Measurements from ENCODE around the gene MAPRE3. TPM values are rescaled to one million over a fixed set of nuclear protein-coding genes. Genes with fewer than 3 reads are reported as not detected.

Gene MAPRE3
- total RNA-seq, 4 donors from 2014 or later: 16.6 to 26.4 (median 19.7) TPM

DNA sequence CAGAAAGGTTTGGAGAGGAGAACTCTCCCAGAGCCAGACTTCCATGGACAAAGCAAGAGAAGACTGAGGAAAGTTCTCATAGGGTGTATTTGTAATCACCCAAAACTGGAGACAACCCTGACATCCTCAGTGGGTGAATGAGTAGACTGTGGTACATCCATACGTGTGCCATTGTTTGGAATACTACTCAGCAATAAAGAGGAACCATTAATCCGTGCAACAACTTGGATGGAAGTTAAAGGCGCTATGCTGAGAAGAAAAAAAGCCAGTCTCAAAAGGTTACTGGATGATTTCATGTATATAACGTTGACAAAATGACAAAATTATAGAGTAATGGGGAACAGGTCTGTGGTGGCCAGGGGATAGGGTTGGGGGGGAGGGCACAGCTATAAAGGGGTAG, 38.2 kb downstream of the MAPRE3 start:
- no peak overlapping the region for H3K4me3 ChIP-seq
- no peaks in the 10 kb centered on the region for H3K9me3 ChIP-seq
- H3K27me3 ChIP-seq: no peaks in the 10 kb centered on the region
- peaks cover 0 to 8% (median 0%) of the 10 kb centered on the region in 4 donors for H3K4me1 ChIP-seq
- DNase-seq (ENCODE audit: low spot score in 2 of 2): no peak
- no peaks in the 10 kb centered on the region for H3K36me3 ChIP-seq
- WGBS, 2 donors: 88 to 92% methylated on average over 4 of the region's 4 CpGs
- TF ChIP-seq EP300 (IDR thresholded peaks at IDR 0.05) (no peak), POLR2A (IDR thresholded peaks at IDR 0.05) (no peak)
- TF ChIP-seq, protein P1, sequence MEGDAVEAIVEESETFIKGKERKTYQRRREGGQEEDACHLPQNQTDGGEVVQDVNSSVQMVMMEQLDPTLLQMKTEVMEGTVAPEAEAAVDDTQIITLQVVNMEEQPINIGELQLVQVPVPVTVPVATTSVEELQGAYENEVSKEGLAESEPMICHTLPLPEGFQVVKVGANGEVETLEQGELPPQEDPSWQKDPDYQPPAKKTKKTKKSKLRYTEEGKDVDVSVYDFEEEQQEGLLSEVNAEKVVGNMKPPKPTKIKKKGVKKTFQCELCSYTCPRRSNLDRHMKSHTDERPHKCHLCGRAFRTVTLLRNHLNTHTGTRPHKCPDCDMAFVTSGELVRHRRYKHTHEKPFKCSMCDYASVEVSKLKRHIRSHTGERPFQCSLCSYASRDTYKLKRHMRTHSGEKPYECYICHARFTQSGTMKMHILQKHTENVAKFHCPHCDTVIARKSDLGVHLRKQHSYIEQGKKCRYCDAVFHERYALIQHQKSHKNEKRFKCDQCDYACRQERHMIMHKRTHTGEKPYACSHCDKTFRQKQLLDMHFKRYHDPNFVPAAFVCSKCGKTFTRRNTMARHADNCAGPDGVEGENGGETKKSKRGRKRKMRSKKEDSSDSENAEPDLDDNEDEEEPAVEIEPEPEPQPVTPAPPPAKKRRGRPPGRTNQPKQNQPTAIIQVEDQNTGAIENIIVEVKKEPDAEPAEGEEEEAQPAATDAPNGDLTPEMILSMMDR (IDR thresholded peaks at IDR 0.05): no peak
- H3K27ac ChIP-seq: no peak overlapping the region

DNA sequence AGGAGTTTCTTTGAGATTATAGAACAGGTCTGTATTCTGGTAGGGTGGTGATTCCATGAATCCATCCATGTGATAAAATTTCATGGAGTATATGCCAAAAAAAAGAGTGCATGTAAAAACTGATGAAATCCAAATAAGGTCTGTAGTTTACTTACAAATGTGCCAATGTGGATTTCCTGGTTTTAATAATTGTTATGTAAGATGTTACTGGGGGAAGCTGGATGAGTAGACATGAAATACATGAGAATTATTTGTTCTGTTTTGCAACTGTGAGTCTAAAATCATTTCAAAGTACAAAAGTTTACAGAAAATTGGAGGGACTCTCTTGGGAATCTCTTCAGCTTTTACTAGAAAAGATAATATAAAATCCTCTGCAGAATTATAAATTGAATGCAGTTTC, 38.6 kb downstream of the MAPRE3 start:
- Histone ChIP-seq H3K9me3 (no peaks in the 10 kb centered on the region), H3K27ac (no peak overlapping the region), H3K4me3 (no peak overlapping the region), H3K36me3 (no peaks in the 10 kb centered on the region), H3K27me3 (no peaks in the 10 kb centered on the region), H3K4me1 (peaks cover 0 to 8% (median 0%) of the 10 kb centered on the region in 4 donors)
- DNase-seq (ENCODE audit: low spot score in 2 of 2): no peak
- TF ChIP-seq EP300 (IDR thresholded peaks at IDR 0.05) (no peak), POLR2A (IDR thresholded peaks at IDR 0.05) (no peak)
- TF ChIP-seq, protein P1 (IDR thresholded peaks at IDR 0.05): no peak

- Histone ChIP-seq H3K9me3 (no peaks in the 10 kb centered on the region), H3K27ac (no peak overlapping the region), H3K4me3 (no peak overlapping the region), H3K4me1 (peaks cover 0 to 12% (median 0%) of the 10 kb centered on the region in 4 donors), H3K27me3 (no peaks in the 10 kb centered on the region), H3K36me3 (no peaks in the 10 kb centered on the region)
- 63 to 75% methylated on average over 2 of the region's 2 CpGs for WGBS, 2 donors
- no peak for DNase-seq (ENCODE audit: low spot score in 2 of 2)
- TF ChIP-seq EP300 (IDR thresholded peaks at IDR 0.05) (no peak), POLR2A (IDR thresholded peaks at IDR 0.05) (no peak)
- TF ChIP-seq, protein P1 (IDR thresholded peaks at IDR 0.05): no peak
Measured at GRCh38 chr2:27009716-27010115, 39.3 kb downstream of the MAPRE3 start.

DNA sequence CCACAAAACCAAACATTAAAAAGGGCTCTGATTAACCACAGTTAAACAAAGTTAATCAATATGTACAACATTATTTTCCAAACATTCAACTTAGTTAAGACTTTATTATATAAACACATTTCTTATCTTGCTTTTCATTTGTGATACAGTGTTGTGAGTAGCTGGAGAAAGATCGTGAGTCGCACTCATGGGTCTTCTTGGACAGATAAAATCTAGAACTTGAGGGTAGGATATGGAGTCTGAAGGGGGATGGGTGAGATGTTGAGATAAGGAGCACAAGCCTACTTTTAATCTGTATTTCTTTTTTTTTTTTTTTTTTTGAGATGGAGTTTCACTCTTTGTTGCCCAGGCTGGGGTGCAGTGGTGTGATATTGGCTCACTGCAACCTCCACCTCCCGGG, 39.7 kb downstream of the MAPRE3 start:
- Histone ChIP-seq H3K36me3 (no peaks in the 10 kb centered on the region), H3K9me3 (no peaks in the 10 kb centered on the region), H3K4me1 (peaks cover 0 to 16% (median 0%) of the 10 kb centered on the region in 4 donors), H3K27ac (no peak overlapping the region), H3K27me3 (no peaks in the 10 kb centered on the region), H3K4me3 (no peak overlapping the region)
- DNase-seq (ENCODE audit: low spot score in 2 of 2): no peak
- TF ChIP-seq POLR2A (IDR thresholded peaks at IDR 0.05): no peak
- TF ChIP-seq EP300 (IDR thresholded peaks at IDR 0.05): no peak
- TF ChIP-seq, protein P1 (IDR thresholded peaks at IDR 0.05): no peak
- WGBS, 2 donors: 94 to 96% methylated on average over 3 of the region's 3 CpGs

DNA sequence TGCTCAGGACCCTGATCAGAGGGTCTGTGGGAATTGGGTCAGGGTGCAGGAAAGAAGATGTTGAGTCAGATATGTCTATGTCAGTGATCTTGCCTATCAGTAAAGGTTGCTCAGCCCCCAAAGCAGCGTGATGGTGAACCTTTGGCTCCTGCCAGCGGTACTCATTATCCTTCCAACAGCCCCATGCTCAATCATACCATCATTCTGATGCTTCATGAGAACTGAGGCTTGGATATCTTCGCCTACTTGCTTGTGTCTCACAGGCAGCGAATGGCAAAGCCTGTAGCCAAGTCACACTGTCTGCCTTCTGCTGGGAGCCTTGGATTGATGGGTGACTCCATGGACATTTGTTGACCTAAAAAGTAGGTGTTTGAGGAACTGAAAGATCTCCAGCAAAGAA, 43.3 kb downstream of the MAPRE3 start:
- Histone ChIP-seq H3K4me1 (peaks cover 0 to 47% (median 10%) of the 10 kb centered on the region in 4 donors), H3K36me3 (no peaks in the 10 kb centered on the region), H3K27ac (no peak overlapping the region), H3K27me3 (no peaks in the 10 kb centered on the region), H3K9me3 (no peaks in the 10 kb centered on the region), H3K4me3 (no peak overlapping the region)
- 94 to 99% methylated on average over 4 of the region's 4 CpGs for WGBS, 2 donors
- no peak for TF ChIP-seq EP300 (IDR thresholded peaks at IDR 0.05)
- TF ChIP-seq POLR2A (IDR thresholded peaks at IDR 0.05): no peak
- TF ChIP-seq, protein P1 (IDR thresholded peaks at IDR 0.05): no peak
- no peak for DNase-seq (ENCODE audit: low spot score in 2 of 2)
